Left forelimb (tissue), 1 donor: ENCODE data around the gene SLC24A3.
A peak's percentile ranks its signal among the peaks of the same experiment; 100 is the strongest.
"Not testable (repeated sequence)": the region's sequence is repeated elsewhere in the genome, so short reads cannot be mapped to it uniquely, and the experiment has no call there.

ENCODE experiments used
- DNase-seq: peaks from one replicate; pipeline ENCODE4 v3.0.0-alpha.2; 2018; ENCODE audit warnings: low spot score

The SLC24A3 gene

DNA sequence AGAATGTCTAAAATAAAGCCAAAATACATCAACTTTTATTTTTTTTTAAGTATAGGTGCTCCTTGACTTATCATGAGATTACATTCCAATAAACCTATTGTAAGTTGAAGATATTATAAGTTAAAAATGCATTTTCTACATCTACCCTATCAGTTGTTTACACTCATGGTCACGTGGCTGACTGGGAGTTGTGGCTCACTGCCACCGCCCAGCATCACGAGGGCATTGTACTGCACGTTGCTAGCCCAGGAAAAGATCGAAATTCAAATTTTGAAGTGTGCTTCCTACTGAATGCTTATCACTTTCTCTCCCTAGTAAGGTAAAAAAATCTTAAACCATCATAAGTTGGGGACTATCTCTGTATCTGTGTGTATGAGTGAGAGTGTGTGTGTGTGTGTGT, 419.0 kb downstream of the SLC24A3 start:
- DNase-seq: no peak

DNA sequence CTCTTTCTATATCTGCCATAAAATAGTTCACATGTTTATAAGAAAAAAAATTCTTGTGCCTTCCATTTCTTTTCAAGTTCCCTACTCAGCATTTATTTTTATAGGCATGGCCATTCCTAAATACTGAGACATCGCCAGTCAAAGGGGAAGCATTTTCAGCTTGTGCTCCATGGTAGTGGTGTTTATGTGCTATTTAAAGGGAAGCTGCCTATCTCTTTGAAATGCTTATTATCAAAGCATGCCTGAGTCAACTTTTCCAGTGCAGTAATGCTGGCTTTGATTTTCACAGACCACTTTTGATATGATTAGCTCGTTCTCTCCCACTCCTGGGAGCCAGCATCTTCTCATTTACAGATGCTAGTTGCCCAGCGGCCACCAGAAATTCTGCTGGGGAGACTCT, 421.5 kb downstream of the SLC24A3 start:
- DNase-seq: no peak

DNA sequence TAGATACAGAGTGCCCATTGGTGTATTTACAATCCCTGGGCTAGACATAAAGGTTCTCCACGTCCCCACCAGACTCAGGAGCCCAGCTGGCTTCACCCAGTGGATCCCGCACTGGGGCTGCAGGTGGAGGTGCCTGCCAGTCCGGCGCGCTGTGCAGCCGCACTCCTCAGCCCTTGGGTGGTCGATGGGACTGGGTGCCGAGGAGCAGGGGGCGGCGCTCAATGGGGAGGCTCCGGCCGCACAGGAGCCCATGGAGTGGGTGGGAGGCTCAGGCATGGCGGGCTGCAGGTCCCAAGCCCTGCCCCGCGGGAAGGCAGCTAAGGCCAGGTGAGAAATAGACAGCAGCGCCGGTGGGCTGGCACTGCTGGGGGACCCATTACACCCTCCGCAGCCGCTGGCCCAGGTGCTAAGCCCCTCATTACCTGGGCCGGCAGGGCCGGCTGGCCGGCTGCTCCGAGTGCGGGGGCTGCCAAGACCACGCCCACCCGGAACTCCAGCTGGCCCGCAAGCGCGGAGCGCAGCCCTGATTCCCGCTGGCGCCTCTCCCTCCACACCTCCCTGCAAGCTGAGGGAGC, 427.1 kb downstream of the SLC24A3 start:
- DNase-seq: not testable (repeated sequence)

DNA sequence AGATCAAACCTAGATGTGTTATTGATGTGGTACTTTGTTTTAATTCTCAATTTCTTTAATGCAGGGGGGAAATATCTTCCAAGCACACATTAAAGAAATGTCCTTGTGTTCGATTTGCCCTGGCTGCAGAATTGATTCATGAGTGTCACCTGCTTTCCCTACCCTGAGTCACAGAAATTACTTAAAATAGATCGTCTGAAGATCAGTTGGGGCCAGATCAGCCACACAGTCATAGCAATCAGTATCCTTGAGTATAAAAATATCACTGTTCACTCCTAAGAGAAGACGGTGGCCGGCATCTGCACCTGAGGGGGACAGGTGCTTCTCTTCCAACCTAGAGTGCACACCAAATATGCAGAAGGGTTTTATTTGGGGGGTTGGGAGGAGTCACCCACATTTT, 430.4 kb downstream of the SLC24A3 start:
- DNase-seq: no peak

DNA sequence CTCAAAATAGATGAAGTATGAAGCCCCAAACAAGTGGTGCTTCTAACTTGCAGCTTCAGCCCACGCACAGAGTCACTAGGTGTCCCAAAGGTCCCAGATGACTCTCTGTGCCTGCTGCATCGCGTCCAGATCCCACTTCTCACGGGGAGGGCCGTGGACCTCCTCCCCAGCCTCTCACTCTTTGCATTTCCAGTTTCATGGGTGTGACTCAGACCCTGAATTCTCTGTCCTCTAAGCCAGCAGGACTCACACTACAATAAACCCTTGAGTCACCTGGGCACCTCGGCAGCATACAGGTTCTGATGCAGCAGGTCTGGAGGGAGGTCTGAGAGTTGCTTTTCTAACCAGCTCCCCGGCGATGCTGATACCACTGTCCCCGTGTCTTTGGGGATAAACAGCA, 431.6 kb downstream of the SLC24A3 start:
- no peak for DNase-seq

DNA sequence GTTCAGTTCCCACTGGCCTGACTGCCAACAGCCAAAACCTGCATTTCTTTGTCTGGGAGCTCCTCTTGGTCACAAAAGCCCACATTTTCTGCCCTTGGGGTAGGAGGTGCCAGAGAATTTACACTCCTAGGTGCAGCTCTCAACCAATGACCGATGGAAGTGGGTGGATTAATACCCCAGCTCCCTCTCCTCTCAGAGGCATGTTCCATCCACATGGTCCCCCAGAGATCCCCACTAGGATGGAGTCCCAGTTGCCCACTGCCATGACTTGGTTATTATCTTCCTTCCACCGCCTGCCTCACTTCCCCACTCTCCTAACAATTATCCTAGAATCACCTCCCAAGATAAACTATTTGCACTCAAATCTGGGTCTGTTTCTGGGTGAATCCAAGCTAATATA, 434.5 kb downstream of the SLC24A3 start:
- DNase-seq: no peak

DNA sequence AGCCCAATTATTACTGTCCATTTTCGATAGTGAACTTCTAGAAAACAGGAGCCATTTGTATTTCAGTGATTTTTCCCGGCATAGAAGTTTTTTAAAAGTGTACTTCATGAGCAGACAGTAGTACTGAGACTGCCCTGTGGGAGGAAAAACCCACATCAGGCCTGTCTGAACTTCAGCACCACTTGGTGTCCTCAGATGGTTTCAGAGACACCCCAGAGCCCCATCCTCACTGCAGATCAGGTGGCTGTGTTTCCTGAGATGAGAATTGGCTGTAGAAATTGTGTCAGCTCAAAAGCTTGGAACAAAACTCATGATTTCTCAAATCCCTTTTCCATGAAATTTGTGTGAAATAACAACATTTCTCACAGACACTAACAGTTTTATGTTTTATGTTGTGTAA, 435.6 kb downstream of the SLC24A3 start:
- DNase-seq: no peak

DNA sequence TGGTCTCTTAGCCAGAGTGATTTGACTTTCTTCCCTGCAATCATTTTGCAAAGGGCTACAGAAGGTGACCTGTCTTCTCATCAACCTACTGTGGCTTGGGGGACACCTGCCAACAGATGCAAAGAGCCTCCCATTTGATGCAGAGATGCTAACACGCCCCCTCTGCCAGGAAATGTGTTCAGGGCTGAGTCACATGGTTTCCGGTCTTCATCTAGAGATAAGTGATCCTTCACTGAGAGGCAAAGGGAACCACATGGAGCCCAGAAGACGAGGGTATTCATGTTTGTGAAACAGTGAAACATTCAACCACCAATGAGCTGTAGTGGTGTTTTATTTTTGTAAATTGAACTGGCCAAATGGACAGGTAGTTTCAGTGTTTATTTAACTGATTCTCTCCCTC, 436.6 kb downstream of the SLC24A3 start:
- no peak for DNase-seq

DNA sequence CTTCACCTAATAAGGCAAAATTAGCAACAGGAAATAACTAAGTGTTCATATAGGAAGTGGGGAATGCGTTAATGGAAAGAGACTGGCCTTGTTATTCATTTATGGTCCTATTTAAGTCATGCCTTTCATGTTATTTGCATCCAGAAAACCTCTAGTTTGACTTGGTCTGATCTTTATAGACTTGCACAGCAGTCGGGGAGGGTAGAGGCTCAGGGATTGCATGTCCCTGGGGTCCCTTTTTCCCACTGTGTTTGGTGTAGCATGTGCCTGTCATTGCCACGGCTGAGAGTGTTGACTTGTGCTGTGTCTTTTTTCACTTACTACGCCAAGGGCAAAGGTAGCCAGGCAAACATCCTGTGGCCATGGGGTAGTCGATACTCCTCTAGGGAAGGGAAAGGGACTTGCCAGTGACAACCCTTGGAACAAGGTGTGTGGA, 440.2 kb downstream of the SLC24A3 start:
- DNase-seq: no peak

DNA sequence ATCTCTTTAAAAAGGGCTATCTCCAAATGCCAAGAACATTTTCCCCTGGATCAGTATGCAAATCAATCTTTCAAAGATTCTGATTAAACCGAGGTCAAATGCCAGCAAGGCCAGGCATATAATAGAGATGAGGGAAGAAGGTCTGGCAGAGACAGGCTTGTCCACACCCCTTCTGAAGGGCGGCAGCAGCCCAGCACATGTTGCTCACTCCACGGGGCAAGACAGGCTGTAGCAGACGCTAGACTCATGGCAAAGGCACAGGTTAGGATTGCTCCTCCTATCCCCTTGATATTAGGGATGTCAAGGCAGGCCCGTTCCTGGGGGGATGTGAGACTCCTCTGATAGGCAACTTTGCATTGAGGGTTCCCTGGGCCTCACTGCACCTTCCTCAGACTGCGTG, 440.9 kb downstream of the SLC24A3 start:
- no peak for DNase-seq

DNA sequence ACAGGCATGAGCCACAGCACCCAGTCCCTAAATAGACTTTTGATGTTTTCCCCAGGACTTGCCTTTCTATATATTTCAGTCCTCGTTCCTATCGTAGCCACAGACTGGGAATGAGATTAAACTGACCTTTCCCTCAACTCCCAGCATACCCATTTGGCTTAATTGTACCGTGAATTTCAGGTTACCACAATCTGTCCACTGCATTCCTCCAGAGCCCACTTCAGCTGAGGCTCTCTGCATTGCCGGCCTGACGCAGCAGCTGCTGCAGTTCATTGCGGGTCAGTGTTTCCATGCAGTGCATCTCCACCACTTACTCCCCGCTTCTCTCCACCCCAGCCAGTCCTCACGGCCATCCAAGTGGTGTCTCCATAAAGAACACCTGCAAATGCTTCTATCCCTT, 442.5 kb downstream of the SLC24A3 start:
- no peak for DNase-seq

DNA sequence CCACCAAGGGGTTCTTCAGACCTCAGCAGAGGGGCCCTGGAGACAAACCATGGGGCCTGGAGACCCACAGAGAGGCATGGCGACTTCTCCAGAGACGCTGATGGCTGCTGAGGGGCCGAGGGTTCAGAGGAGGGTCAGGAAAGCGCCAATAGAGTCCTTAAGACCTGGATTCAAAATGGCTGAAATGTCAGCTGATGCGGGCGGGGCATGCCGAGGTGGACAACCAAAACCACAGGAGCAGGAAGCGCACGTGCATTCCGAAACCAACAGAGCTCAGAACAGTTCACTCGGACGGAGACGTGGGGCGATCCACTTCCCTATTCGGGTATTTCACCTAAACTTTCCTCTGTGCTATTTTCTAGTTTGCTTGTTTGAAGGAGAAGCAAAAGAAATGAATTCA, 445.7 kb downstream of the SLC24A3 start:
- DNase-seq: no peak

DNA sequence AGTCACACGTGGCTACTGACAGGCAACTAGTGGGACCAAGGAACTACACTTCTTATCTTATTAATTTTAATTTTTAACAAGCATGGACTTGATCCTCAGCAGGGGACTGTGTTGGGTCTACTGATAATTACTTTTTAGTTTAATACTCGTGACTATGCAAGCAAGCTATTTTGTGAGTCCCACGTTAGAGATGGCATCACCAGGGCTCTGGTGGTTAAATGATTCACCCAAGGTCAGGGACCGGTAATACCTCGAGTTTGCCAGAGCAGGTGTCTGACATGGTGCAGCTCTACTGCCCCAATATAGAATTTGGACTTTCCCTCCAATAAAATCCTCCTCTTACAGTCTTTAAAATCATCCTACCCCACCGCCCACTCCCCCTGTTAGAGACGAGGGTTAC, 447.0 kb downstream of the SLC24A3 start:
- DNase-seq: no peak

DNA sequence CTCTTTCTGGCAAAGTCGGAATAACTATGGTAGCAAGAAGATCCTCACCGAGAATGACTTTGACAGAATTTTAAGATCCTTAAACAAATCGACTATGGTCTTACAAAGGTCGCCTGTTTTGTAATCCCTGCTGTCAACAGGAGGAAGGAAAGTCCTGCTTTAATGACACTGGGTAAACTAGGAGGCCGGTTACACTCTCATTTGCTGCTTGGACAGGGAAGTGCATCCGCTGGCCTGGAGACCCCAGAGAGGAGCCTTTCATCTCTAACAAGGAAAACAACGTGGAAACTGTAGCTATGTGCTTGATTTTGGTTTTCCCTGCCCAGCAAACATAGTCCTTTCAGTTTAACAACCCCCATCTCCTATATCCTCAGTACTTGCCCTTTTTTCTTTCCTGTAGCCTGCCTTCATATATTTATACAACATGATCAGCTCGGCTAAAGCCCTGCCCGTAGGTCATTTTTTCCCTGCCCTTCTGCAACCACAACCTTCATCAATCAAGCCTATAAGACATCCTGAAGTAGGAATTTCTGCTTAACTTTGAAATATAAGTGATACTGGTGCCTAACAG, 448.5 kb downstream of the SLC24A3 start:
- DNase-seq: no peak

DNA sequence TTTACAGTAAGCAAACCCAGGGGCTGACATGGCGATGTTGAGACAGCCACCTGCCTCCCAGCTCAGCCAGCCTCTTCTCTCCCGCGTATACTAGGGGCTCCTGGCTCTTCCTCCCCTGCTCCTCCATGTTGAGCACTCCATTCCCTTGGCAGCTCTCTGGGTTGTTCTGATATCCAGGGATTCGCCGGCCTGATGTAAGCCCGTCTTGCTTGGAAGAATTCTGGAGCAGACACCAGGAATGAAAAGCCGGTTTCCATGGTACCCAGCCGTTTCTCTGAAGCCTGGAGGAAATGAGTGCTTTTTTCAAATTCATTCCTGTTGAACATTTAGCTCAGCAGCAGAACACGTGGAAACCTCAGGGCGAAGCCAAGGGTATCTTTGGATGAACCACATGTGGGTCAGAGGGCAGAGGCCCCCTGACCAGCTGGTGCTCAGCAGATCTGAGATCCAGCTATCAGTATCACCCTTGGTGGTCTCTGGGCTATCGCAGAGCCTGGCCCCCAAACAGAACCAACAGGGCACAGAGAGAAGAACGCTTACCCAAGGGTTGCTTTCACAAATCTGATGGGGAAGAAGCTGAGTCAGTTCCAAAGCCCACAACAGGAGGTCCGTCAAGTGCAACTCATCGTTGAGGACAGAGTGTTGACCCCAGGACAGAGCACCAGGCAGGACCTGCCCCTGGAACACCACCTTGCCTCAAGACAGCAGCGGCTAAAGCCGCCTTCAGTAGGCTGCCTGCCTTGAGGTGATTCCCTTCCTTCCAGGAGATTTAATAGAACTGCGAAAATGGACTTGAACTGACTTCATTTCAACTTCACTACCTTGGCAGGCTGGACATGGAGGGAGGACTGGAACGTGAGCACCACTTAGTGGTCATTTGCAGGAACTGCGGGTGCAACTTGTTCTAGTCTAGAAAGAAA, 449.5 kb downstream of the SLC24A3 start:
- peak; percentile 79 for DNase-seq

DNA sequence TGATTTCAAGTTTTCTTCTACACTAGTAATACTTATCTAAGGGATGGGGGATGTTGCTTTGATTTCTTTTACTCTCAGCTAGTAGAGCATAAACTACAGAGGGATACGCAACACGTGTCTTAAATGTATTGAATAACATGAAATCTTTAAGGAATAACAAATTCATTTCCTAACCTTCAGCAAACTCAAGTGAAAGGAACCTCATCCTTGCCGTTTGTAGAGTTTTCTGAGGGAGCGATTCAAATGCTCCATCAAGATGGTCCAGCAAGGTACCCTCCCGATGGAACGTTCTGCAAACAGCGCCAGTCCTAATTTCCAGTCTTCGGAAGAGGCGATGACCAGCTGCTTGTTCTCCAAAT, 450.2 kb downstream of the SLC24A3 start:
- no peak for DNase-seq

DNA sequence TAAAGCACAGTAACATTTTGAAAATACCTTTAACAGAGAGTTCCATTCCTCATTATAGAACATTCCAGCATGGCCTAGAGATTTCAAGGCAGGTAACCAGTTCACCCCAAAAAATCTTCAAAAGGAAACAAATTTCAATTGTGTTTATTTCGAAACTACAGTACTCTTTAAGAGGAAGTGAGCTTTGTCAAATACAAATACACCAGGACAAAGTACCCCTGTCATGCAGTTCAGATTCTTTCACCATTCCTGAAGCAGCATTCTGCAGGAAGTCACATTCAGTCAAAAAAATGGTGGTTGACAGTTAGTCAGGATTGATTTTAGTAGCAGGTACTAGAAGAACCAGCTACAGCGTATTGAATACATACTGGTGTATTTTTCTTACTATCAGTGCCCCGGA, 456.0 kb downstream of the SLC24A3 start:
- DNase-seq: no peak

DNA sequence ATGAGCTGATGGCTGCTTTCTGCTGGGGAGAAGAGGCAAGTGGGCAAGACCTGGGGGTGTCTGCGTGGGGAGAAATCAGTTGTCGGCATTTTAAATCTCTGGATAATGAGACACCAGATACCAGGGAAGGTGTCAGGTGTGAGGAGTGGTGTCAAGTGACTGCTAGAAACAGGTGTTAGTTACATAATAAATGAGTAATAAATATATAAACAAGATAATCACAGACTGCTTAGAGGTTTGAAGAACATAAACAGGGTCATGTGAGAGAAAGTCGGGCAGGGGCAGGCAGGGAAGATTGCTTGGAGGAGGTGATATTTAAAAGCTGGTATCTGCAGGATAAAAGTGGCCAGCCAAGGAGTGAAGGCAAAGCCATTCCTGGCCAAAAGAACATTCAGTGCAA, 458.4 kb downstream of the SLC24A3 start:
- no peak for DNase-seq

DNA sequence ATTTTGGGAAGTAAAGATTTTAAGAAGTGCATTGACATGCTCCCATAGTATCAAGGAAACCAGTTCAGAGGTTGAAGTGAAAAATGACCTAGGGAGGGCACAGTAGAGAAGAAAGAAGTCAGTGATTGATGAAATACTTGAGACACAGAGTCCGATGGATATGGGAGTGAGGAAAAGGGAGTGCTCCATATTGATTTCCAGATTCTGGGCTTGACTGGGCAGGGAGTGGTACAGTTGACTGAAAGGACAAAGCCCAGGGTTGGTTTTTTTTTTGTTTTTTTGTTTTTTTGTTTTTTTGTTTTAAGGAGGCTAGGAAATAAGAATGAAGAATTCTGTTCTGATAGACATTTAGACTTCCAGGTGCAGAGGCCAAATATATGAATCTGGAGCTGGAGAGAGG, 458.9 kb downstream of the SLC24A3 start:
- no peak for DNase-seq

DNA sequence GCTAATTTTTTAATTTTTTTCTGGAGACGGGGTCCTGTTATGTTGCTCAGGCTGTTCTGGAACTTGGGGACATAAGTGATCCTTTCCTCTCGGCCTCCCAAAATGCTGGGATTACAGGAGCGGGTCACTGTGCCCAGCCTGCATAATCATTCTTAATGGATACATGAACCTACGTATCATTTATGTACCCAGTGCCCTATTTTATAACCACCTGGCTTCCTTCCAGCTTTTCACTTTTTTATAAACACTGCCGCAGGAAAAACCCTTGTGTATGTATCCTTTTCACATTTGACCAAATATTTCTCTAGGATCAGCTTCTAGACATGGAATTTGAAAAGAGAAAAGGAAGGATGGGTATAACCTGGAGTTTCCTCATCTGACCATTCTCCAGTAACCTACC, 460.1 kb downstream of the SLC24A3 start:
- no peak for DNase-seq

DNA sequence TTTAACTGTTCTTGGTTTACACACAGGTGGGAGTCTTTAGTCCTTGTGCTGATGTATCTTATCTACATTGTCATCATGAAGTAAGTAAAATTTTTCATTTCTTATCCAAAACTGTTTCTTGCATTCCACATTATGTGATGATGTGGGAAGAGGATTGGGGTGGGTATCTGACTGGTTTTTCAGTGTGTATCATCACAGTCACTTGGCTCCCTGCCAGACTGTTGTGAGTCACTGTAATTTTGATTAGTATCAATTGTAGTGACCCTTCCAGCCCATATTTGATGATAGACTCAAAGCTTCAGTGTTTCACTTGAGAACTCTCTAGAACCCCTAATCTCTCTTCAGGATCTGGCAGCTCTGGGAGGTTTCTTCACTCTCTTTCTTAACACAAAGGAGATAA, 461.1 kb downstream of the SLC24A3 start:
- DNase-seq: no peak

DNA sequence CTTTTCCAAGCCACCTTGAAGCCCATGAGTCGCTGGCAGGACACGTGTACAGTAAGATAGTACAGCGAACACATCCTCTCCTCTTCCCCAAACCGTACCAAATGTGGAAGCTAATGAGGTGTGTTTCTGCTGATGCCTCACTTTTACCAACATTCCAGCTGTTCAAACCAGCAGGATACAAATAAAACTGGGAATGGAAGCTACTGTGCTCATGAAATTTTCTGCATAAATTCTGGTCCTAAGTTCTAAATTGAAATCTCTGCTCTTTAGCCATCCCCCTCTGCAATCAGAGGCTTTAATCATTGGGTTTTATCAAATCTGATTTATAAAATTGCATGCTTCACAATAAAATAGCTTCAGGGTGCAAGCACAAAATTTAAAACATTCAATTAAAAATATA, 463.8 kb downstream of the SLC24A3 start:
- DNase-seq: no peak

DNA sequence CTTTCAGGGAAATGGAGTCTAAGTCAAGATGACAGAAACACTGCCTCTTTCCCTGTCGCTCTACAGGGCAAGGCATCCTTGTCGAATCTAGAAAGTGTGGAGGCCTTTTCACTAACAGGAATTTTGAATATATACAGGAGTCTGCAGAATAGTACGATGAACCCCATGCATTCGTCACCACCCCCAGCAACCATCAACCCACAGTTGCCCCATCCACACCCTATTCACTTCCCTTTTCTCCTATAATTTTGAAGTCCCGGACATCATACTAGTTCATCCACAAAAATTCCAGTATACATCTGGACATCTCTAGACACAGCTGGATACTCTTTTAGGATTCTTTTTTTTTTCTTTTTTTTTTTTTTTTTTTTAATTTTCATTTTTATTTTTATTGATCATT, 464.9 kb downstream of the SLC24A3 start:
- no peak for DNase-seq

DNA sequence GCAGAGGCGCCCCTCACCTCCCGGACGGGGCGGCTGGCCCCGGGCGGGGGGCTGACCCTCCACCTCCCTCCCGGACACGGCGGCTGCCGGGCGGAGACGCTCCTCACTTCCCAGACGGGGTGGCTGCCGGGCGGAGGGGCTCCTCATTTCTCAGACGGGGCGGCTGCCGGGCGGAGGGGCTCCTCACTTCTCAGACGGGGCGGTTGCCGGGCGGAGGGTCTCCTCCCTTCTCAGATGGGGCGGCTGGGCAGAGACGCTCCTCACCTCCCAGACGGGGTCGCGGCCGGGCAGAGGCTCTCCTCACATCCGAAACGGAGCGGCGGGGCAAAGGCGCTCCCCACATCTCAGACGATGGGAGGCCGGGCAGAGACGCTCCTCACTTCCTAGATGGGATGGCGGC, 466.1 kb downstream of the SLC24A3 start:
- DNase-seq: peak; percentile 18
